ENCODE measurements around the gene CEMIP.

DNA sequence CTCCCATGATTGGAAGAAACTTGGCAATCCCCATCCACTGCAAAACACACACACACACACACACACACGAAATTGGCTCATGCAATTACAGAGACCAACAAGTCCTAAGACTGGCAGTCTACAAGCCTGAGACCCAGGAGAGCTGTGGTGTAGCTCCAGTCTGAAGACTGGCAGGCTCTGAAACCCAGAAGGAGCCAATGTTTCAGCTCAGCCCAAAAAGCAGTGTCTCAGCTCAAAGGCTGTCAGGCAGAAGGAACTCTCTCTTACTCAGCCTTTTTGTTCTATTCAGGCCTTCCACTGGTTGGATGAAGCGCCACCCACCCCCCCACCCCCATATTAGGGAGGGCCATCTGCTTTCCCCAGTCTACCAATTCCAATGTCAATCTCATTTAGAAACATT is 178.4 kb downstream of the CEMIP start:
- TF ChIP-seq, protein P1, sequence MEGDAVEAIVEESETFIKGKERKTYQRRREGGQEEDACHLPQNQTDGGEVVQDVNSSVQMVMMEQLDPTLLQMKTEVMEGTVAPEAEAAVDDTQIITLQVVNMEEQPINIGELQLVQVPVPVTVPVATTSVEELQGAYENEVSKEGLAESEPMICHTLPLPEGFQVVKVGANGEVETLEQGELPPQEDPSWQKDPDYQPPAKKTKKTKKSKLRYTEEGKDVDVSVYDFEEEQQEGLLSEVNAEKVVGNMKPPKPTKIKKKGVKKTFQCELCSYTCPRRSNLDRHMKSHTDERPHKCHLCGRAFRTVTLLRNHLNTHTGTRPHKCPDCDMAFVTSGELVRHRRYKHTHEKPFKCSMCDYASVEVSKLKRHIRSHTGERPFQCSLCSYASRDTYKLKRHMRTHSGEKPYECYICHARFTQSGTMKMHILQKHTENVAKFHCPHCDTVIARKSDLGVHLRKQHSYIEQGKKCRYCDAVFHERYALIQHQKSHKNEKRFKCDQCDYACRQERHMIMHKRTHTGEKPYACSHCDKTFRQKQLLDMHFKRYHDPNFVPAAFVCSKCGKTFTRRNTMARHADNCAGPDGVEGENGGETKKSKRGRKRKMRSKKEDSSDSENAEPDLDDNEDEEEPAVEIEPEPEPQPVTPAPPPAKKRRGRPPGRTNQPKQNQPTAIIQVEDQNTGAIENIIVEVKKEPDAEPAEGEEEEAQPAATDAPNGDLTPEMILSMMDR (IDR thresholded peaks at IDR 0.05; ENCODE audit: insufficient read depth, low read length): no peak
- TF ChIP-seq GABPA (IDR thresholded peaks at IDR 0.05; ENCODE audit: low read depth) (no peak), POLR2AphosphoS5 (IDR thresholded peaks at IDR 0.05; ENCODE audit: low read depth) (no peak)

Measured in HL-60 (cell line).